Smooth muscle cell (in vitro differentiated cells): ENCODE data around the gene CLSTN2. TPM values are rescaled to one million over a fixed set of nuclear protein-coding genes. Genes with fewer than 3 reads are reported as not detected.

Source experiments
- DNase-seq: peaks from one replicate; lab custom pipeline; 2025; ENCODE audit not compliant: unreplicated experiment; lab: John Stamatoyannopoulos, UW
- H2AFZ ChIP-seq: fragments of 200-600 bp; sonication (generic); 2 replicates; pipeline ENCODE4 v1.6.0; 2016; ENCODE audit warnings: antibody characterized with exemption, low read depth, mild to moderate bottlenecking
- H3F3A ChIP-seq: fragments of 200-600 bp; sonication (generic); 2 replicates; pipeline ENCODE4 v1.6.0; 2017; ENCODE audit warnings: antibody characterized with exemption, low read depth
- H3K27ac ChIP-seq: fragments of 200-600 bp; sonication (generic); 2 replicates; pipeline ENCODE4 v1.5.1; 2016; ENCODE audit warnings: low read depth, mild to moderate bottlenecking
- H3K27me3 ChIP-seq: fragments of 200-600 bp; sonication (generic); 2 replicates; pipeline ENCODE4 v1.6.1; 2016; ENCODE audit warnings: low read depth, mild to moderate bottlenecking
- H3K36me3 ChIP-seq: fragments of 200-600 bp; sonication (generic); 2 replicates; pipeline ENCODE4 v1.5.1; 2016; ENCODE audit warnings: low read depth
- H3K4me1 ChIP-seq: fragments of 200-600 bp; sonication (generic); 2 replicates; pipeline ENCODE4 v1.5.1; 2016; ENCODE audit warnings: low read depth
- H3K4me2 ChIP-seq: fragments of 200-600 bp; sonication (generic); 2 replicates; pipeline ENCODE4 v1.6.0; 2016; ENCODE audit warnings: mild to moderate bottlenecking
- H3K4me3 ChIP-seq: fragments of 200-600 bp; sonication (generic); 2 replicates; pipeline ENCODE4 v1.5.1; 2016; ENCODE audit warnings: mild to moderate bottlenecking
- H3K79me2 ChIP-seq: fragments of 200-600 bp; sonication (generic); 2 replicates; pipeline ENCODE4 v1.6.0; 2016; ENCODE audit warnings: low read depth, mild to moderate bottlenecking
- H3K9ac ChIP-seq: fragments of 200-600 bp; sonication (generic); 2 replicates; pipeline ENCODE4 v1.6.0; 2016; ENCODE audit warnings: low read depth
- H3K9me3 ChIP-seq: fragments of 200-600 bp; sonication (generic); replicated peaks from 2 replicates; pipeline ENCODE4 v1.5.1; 2016; ENCODE audit warnings: low read depth
- H4K20me1 ChIP-seq: fragments of 200-600 bp; sonication (generic); 2 replicates; pipeline ENCODE4 v1.6.0; 2016; ENCODE audit warnings: low read depth
- CTCF ChIP-seq: fragments of 200-600 bp; sonication (generic); IDR thresholded peaks from 2 replicates; pipeline ENCODE4 v1.5.1; 2017; ENCODE audit warnings: borderline replicate concordance, mild to moderate bottlenecking, antibody characterized with exemption; ENCODE audit not compliant: insufficient read depth, poor library complexity, severe bottlenecking
- WGBS: methylation state at CpG from one replicate; pipeline ENCODE4 v1.1.7; 2016; ENCODE audit warnings: low lambda C conversion rate; 5-methylcytosine and 5-hydroxymethylcytosine counted together
- polyA plus RNA-seq: library from polyadenylated mRNA; unstranded; fragments of >200 nt; fragmentation: Nextera tagmentation; extraction: Ambion mirVana; gene quantifications from 2 replicates; pipeline ENCODE4 v1.2.1, GENCODE V29; 2016
- total RNA-seq: library from RNA; depleted of rRNA; stranded (reverse); fragments of >200 nt; gene quantifications from 2 replicates; pipeline ENCODE4 v1.2.3, GENCODE V29; 2014

CLSTN2 gene
- total and polyA plus RNA-seq, 2 experiments from 2014 or later = 0.91 to 1.5 TPM

- H3K9ac ChIP-seq = no peak overlapping the region
- no peak overlapping the region for H3K4me3 ChIP-seq
- H3K27ac ChIP-seq = no peak overlapping the region
- no peaks in the 10 kb centered on the region for H3K79me2 ChIP-seq
- H3K9me3 ChIP-seq = no peaks in the 10 kb centered on the region
- no peak for DNase-seq
- no peak overlapping the region for H2AFZ ChIP-seq
- WGBS = 80% methylated on average over 8 of the region's 8 CpGs
- no peaks in the 10 kb centered on the region for H4K20me1 ChIP-seq
- H3K27me3 ChIP-seq = no peaks in the 10 kb centered on the region
- no peaks in the 10 kb centered on the region for H3F3A ChIP-seq
- no peak overlapping the region for H3K4me2 ChIP-seq
- H3K4me1 ChIP-seq = no peaks in the 10 kb centered on the region
- no peaks in the 10 kb centered on the region for H3K36me3 ChIP-seq
- TF ChIP-seq CTCF = no peak
Measured at GRCh38 chr3:140092848-140093536, 158.0 kb downstream of the CLSTN2 start.

GRCh38 chr3:140093742-140094141 is 158.8 kb downstream of the CLSTN2 start:
- no peaks in the 10 kb centered on the region for H3K27me3 ChIP-seq
- H3K4me1 ChIP-seq = no peaks in the 10 kb centered on the region
- no peaks in the 10 kb centered on the region for H4K20me1 ChIP-seq
- no peaks in the 10 kb centered on the region for H3K36me3 ChIP-seq
- no peak overlapping the region for H3K9ac ChIP-seq
- H3K4me2 ChIP-seq = peak overlapping the region; percentile 13
- no peak overlapping the region for H3K4me3 ChIP-seq
- H2AFZ ChIP-seq = no peak overlapping the region
- 59% methylated on average over 5 of the region's 5 CpGs for WGBS
- no peak for TF ChIP-seq CTCF
- H3F3A ChIP-seq = no peaks in the 10 kb centered on the region
- no peak for DNase-seq
- H3K79me2 ChIP-seq = no peaks in the 10 kb centered on the region
- H3K27ac ChIP-seq = no peak overlapping the region
- no peaks in the 10 kb centered on the region for H3K9me3 ChIP-seq

GRCh38 chr3:140094487-140094886 is 159.5 kb downstream of the CLSTN2 start:
- no peak overlapping the region for H3K9ac ChIP-seq
- no peak overlapping the region for H3K4me3 ChIP-seq
- H2AFZ ChIP-seq = no peak overlapping the region
- H3F3A ChIP-seq = no peaks in the 10 kb centered on the region
- no peaks in the 10 kb centered on the region for H3K27me3 ChIP-seq
- TF ChIP-seq CTCF = no peak
- no peaks in the 10 kb centered on the region for H3K9me3 ChIP-seq
- H3K4me2 ChIP-seq = peak overlapping the region; percentile 13
- H4K20me1 ChIP-seq = no peaks in the 10 kb centered on the region
- H3K27ac ChIP-seq = no peak overlapping the region
- H3K4me1 ChIP-seq = no peaks in the 10 kb centered on the region
- no peak for DNase-seq
- H3K79me2 ChIP-seq = no peaks in the 10 kb centered on the region
- H3K36me3 ChIP-seq = no peaks in the 10 kb centered on the region
- 100% methylated on average over 1 of the region's 1 CpG for WGBS

GRCh38 chr3:140096037-140096436 is 161.1 kb downstream of the CLSTN2 start:
- H3K27ac ChIP-seq = no peak overlapping the region
- no peak for TF ChIP-seq CTCF
- H3K79me2 ChIP-seq = no peaks in the 10 kb centered on the region
- DNase-seq = no peak
- H3K9ac ChIP-seq = no peak overlapping the region
- H3K9me3 ChIP-seq = no peaks in the 10 kb centered on the region
- no peaks in the 10 kb centered on the region for H4K20me1 ChIP-seq
- WGBS = 97% methylated on average over 3 of the region's 3 CpGs
- H3K4me1 ChIP-seq = no peaks in the 10 kb centered on the region
- no peaks in the 10 kb centered on the region for H3F3A ChIP-seq
- no peak overlapping the region for H3K4me2 ChIP-seq
- no peaks in the 10 kb centered on the region for H3K36me3 ChIP-seq
- H3K27me3 ChIP-seq = no peaks in the 10 kb centered on the region
- H3K4me3 ChIP-seq = no peak overlapping the region
- no peak overlapping the region for H2AFZ ChIP-seq
